Panc1 (cell line): Measurements from ENCODE around the gene CCDC9B.

Source experiments
- POLR2AphosphoS5 ChIP-seq: IDR thresholded peaks from 2 replicates; pipeline ENCODE4 v1.6.1; 2012; ENCODE audit warnings: mild to moderate bottlenecking, low read depth, low read length, moderate library complexity
- TF ChIP-seq, protein P1 (sequence below), 2 experiments: IDR thresholded peaks; 2 replicates each; pipeline ENCODE4 v1.6.1; 2011 to 2012; ENCODE audit warnings: low read depth in 2 of 2, control low read depth in 1 of 2, low read length in 1 of 2, mild to moderate bottlenecking in 1 of 2, moderate library complexity in 1 of 2; ENCODE audit not compliant: insufficient read depth in 1 of 2
- TF ChIP-seq, protein P2 (sequence below): fragments of 450-650 bp; IDR thresholded peaks from 2 replicates; pipeline ENCODE4 v1.5.1; 2017; ENCODE audit warnings: mild to moderate bottlenecking

DNA sequence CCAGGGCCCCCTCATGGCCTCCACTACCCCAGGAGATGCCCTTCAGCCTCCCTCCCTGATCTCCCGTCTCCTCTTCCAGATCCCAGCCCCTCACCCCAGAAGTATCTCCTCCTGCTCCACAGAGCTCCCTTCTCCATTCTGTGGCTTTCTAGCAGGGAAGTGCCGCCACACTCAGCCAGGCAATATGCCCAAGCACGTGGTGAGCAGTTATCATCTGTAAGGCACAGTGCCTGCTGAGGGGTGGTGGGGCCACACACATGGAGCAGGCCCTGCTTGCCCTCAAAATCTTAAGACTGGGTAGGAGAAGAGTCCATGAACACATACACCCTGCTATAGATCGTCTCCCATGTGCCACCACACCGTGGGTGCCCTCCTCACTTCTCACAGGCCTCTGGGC, 7.7 kb upstream of the CCDC9B start:
- TF ChIP-seq, protein P1, sequence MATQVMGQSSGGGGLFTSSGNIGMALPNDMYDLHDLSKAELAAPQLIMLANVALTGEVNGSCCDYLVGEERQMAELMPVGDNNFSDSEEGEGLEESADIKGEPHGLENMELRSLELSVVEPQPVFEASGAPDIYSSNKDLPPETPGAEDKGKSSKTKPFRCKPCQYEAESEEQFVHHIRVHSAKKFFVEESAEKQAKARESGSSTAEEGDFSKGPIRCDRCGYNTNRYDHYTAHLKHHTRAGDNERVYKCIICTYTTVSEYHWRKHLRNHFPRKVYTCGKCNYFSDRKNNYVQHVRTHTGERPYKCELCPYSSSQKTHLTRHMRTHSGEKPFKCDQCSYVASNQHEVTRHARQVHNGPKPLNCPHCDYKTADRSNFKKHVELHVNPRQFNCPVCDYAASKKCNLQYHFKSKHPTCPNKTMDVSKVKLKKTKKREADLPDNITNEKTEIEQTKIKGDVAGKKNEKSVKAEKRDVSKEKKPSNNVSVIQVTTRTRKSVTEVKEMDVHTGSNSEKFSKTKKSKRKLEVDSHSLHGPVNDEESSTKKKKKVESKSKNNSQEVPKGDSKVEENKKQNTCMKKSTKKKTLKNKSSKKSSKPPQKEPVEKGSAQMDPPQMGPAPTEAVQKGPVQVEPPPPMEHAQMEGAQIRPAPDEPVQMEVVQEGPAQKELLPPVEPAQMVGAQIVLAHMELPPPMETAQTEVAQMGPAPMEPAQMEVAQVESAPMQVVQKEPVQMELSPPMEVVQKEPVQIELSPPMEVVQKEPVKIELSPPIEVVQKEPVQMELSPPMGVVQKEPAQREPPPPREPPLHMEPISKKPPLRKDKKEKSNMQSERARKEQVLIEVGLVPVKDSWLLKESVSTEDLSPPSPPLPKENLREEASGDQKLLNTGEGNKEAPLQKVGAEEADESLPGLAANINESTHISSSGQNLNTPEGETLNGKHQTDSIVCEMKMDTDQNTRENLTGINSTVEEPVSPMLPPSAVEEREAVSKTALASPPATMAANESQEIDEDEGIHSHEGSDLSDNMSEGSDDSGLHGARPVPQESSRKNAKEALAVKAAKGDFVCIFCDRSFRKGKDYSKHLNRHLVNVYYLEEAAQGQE (IDR thresholded peaks at IDR 0.05; ENCODE audit: insufficient read depth in 1 of 2, low read depth in 2 of 2, low read length in 1 of 2), result no peak
- TF ChIP-seq, protein P2, sequence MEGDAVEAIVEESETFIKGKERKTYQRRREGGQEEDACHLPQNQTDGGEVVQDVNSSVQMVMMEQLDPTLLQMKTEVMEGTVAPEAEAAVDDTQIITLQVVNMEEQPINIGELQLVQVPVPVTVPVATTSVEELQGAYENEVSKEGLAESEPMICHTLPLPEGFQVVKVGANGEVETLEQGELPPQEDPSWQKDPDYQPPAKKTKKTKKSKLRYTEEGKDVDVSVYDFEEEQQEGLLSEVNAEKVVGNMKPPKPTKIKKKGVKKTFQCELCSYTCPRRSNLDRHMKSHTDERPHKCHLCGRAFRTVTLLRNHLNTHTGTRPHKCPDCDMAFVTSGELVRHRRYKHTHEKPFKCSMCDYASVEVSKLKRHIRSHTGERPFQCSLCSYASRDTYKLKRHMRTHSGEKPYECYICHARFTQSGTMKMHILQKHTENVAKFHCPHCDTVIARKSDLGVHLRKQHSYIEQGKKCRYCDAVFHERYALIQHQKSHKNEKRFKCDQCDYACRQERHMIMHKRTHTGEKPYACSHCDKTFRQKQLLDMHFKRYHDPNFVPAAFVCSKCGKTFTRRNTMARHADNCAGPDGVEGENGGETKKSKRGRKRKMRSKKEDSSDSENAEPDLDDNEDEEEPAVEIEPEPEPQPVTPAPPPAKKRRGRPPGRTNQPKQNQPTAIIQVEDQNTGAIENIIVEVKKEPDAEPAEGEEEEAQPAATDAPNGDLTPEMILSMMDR, result no peak
- no peak for TF ChIP-seq POLR2AphosphoS5
